ENCODE results near the gene YARS1. TPM values are rescaled to one million over a fixed set of nuclear protein-coding genes. Genes with fewer than 3 reads are reported as not detected.
A peak's percentile ranks its signal among the peaks of the same experiment; 100 is the strongest.

YARS1 gene
- total RNA-seq, 2 experiments from 2014 or later = 250 to 267 TPM

DNA sequence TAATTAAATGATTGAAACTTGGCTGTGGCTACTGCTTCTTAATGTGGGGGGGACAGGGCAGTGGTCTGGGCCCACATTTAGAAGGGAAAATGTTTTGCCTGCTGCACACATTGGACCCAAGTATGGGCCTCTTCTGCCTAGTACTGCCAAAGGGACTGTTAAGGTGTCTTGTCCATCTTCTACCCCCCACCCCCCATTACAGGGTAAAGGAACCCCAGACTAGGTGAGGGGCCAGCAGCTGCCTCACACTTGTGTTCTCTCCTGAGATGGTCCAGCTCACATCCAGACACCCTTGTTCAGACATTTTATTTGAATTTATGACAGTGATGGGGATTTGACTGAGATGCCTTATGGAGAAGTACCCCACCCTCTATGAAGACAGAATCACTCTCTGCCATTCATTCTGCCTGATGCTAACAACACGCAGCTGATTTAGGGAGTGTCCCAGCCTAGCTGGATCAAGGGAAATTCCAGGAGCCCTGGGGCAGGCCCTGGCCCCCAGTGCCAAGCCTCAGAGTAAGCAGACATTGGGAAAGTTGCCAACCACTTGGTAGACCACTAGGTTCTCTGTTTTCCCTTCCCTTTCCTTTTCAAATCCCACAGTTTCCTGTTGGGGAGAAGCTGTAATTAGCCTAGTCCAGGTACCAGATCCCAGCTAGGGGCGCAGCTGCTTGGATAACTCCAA is 42.1 kb downstream of the YARS1 start:
- Mint-ChIP-seq H3K4me1 (peaks cover 26% of the 10 kb centered on the region), H3K36me3 (peaks cover 20% of the 10 kb centered on the region), H3K4me3 (no peak overlapping the region), H3K27me3 (no peaks in the 10 kb centered on the region), H3K9me3 (no peaks in the 10 kb centered on the region), H3K27ac (no peak overlapping the region)
- no peak for DNase-seq

GRCh38 chr1:32774464-32774808 is 42.7 kb downstream of the YARS1 start:
- DNase-seq = no peak
- Mint-ChIP-seq H3K4me3 (no peak overlapping the region), H3K9me3 (no peaks in the 10 kb centered on the region), H3K4me1 (peaks cover 26% of the 10 kb centered on the region), H3K36me3 (peaks cover 20% of the 10 kb centered on the region), H3K27me3 (no peaks in the 10 kb centered on the region), H3K27ac (peak overlapping the region; percentile 47)

DNA sequence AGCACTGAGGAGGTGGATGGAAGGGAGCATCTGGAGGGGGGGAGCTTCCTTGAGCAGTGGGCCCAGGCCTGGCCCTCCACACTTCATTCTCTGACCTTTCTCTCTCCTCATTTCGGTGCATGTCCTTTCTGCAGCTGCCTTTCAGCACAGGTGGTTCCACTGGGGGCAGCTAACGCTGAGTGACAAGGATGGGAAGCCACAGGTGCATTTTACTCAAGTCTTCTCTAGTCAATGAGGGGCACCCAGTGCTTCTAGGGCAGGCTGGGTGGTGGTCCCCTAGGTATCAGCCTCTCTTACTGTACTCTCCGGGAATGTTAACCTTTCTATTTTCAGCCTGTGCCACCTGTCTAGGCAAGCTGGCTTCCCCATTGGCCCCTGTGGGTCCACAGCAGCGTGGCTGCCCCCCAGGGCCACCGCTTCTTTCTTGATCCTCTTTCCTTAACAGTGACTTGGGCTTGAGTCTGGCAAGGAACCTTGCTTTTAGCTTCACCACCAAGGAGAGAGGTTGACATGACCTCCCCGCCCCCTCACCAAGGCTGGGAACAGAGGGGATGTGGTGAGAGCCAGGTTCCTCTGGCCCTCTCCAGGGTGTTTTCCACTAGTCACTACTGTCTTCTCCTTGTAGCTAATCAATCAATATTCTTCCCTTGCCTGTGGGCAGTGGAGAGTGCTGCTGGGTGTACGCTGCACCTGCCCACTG is 43.2 kb downstream of the YARS1 start:
- Mint-ChIP-seq H3K36me3 (peaks cover 16% of the 10 kb centered on the region), H3K4me1 (peaks cover 26% of the 10 kb centered on the region), H3K27me3 (no peaks in the 10 kb centered on the region), H3K4me3 (peak overlapping the region; percentile 50), H3K27ac (peak overlapping the region; percentile 47), H3K9me3 (no peaks in the 10 kb centered on the region)
- no peak for DNase-seq

GRCh38 chr1:32773018-32773763 is 44.0 kb downstream of the YARS1 start:
- Mint-ChIP-seq H3K9me3 (no peaks in the 10 kb centered on the region), H3K4me1 (peaks cover 26% of the 10 kb centered on the region), H3K27me3 (no peaks in the 10 kb centered on the region), H3K27ac (peak overlapping the region; percentile 2), H3K4me3 (no peak overlapping the region), H3K36me3 (peaks cover 14% of the 10 kb centered on the region)
- peak; percentile 72 for DNase-seq

DNA sequence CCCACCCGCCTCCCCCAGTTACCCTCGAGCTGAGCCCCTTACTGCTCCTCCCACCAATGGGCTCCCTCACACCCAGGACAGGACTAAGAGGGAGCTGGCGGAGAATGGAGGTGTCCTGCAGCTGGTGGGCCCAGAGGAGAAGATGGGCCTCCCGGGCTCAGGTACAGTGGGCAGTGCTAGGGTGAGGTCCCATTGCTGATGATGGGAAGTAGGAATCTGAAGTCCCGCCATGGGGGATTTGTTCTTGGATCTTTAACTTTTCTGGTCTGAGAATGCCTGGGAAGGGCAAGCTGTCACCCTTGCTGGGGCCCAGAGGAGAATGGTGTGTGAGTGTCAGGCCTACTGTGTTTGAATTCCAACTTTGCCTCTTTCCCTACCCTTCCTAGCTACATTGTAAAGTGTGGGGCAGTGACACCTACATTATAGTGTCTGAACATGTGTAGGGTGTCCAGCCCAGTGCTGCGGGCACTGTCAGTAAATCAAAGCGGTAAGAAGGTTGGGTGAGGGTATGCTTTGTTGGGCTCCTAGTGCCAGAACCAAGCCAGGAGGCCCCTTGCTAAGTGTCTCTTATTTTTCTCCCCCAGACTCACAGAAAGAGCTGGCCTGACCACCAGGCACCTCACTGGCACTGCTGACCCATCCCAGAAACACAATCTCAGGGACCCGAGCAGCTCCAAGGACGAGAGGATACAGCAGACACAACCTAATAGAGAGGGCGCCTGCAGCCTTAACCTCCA is 44.7 kb downstream of the YARS1 start:
- H3K4me1 Mint-ChIP-seq = peaks cover 26% of the 10 kb centered on the region
- H3K36me3 Mint-ChIP-seq = peaks cover 14% of the 10 kb centered on the region
- peak overlapping the region; percentile 25 for H3K27ac Mint-ChIP-seq
- no peak for DNase-seq
- H3K4me3 Mint-ChIP-seq = no peak overlapping the region
- no peaks in the 10 kb centered on the region for H3K9me3 Mint-ChIP-seq
- no peaks in the 10 kb centered on the region for H3K27me3 Mint-ChIP-seq

DNA sequence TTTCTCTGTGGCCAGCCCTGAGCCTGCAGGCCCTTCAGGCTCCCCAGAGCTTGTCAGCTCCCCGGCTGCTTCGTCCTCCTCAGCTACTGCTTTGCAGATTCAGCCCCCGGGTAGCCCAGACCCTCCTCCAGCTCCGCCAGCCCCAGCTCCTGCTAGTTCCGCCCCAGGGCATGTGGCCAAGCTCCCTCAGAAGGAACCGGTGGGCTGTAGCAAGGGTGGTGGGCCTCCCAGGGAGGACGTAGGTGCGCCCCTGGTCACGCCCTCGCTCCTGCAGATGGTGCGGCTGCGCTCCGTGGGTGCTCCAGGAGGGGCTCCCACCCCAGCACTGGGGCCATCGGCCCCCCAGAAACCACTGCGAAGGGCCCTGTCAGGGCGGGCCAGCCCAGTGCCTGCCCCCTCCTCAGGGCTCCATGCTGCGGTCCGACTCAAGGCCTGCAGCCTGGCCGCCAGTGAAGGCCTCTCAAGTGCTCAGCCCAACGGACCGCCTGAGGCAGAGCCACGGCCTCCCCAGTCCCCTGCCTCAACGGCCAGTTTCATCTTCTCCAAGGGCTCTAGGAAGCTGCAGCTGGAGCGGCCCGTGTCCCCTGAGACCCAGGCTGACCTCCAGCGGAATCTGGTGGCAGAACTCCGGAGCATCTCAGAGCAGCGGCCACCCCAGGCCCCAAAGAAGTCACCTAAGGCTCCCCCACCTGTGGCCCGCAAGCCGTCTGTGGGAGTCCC is 45.4 kb downstream of the YARS1 start:
- Mint-ChIP-seq H3K4me1 (peaks cover 26% of the 10 kb centered on the region), H3K27ac (no peak overlapping the region), H3K36me3 (peaks cover 14% of the 10 kb centered on the region), H3K9me3 (no peaks in the 10 kb centered on the region), H3K27me3 (no peaks in the 10 kb centered on the region), H3K4me3 (no peak overlapping the region)
- DNase-seq = no peak

DNA sequence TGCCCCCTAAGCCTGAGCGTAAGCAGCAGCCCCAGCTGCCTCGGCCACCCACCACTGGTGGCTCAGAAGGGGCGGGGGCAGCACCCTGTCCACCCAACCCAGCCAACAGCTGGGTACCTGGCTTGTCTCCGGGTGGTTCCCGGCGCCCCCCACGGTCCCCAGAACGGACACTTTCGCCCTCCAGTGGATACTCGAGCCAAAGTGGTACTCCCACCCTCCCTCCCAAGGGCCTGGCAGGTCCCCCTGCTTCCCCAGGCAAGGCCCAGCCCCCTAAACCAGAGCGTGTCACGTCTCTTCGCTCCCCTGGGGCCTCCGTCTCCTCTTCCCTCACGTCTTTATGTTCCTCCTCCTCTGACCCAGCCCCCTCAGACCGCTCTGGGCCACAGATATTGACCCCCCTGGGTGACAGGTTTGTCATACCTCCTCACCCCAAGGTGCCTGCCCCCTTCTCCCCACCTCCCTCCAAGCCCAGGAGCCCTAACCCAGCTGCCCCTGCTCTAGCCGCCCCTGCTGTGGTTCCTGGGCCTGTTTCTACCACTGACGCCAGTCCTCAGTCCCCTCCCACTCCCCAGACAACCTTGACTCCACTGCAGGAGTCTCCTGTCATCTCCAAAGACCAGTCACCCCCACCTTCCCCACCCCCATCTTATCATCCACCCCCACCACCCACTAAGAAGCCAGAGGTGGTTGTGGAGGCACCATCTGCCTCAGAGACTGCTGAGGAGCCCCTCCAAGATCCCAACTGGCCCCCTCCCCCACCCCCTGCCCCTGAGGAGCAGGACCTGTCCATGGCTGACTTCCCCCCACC is 46.2 kb downstream of the YARS1 start:
- Mint-ChIP-seq H3K27ac (no peak overlapping the region), H3K27me3 (no peaks in the 10 kb centered on the region), H3K4me1 (peaks cover 20% of the 10 kb centered on the region), H3K4me3 (no peak overlapping the region), H3K36me3 (peaks cover 14% of the 10 kb centered on the region), H3K9me3 (no peaks in the 10 kb centered on the region)
- no peak for DNase-seq

- no peaks in the 10 kb centered on the region for H3K9me3 Mint-ChIP-seq
- peaks cover 10% of the 10 kb centered on the region for H3K36me3 Mint-ChIP-seq
- no peak overlapping the region for H3K4me3 Mint-ChIP-seq
- no peaks in the 10 kb centered on the region for H3K27me3 Mint-ChIP-seq
- peaks cover 14% of the 10 kb centered on the region for H3K4me1 Mint-ChIP-seq
- no peak for DNase-seq
- no peak overlapping the region for H3K27ac Mint-ChIP-seq
Measured at GRCh38 chr1:32770221-32770731, 46.9 kb downstream of the YARS1 start.

- Mint-ChIP-seq H3K36me3 (peaks cover 10% of the 10 kb centered on the region), H3K9me3 (no peaks in the 10 kb centered on the region), H3K27me3 (no peaks in the 10 kb centered on the region), H3K4me3 (no peak overlapping the region), H3K27ac (no peak overlapping the region), H3K4me1 (peaks cover 11% of the 10 kb centered on the region)
- no peak for DNase-seq
Measured at GRCh38 chr1:32769524-32770220, 47.5 kb downstream of the YARS1 start.

DNA sequence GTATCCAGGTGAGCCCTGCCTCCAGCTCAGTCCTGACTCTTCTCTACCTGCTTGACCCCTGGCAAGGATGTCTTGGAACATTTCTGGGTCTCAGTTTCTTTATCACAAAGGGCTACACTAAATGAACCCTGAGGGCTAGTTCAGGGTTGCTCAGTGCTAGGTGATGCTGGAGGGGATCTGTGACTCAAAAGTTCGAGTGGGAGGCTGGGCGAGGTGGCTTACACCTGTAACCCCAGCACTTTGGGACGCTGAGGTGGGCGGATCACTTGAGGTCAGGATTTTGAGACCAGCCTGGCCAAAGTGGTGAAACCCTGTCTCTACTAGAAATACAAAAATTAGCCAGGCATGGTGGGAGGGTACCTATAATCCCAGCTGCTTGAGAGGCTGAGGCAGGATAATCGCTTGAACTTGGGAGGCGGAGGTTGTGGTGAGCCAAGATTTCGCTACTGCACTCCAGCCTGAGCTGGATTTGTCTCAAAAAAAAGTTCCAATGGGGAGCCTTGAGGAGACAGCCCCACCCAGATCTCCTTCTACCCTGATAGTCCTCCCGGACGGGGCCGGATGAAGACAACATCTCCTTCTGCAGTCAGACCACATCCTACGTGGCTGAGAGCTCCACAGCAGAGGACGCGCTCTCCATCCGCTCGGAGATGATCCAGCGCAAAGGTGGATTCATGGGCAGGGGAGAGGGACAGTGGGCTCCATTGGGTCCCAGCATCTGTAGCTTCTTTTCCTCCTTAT is 48.9 kb downstream of the YARS1 start:
- Mint-ChIP-seq H3K27ac (no peak overlapping the region), H3K9me3 (no peaks in the 10 kb centered on the region), H3K36me3 (peaks cover 4% of the 10 kb centered on the region), H3K4me3 (no peak overlapping the region), H3K27me3 (no peaks in the 10 kb centered on the region), H3K4me1 (peaks cover 3% of the 10 kb centered on the region)
- DNase-seq = no peak

DNA sequence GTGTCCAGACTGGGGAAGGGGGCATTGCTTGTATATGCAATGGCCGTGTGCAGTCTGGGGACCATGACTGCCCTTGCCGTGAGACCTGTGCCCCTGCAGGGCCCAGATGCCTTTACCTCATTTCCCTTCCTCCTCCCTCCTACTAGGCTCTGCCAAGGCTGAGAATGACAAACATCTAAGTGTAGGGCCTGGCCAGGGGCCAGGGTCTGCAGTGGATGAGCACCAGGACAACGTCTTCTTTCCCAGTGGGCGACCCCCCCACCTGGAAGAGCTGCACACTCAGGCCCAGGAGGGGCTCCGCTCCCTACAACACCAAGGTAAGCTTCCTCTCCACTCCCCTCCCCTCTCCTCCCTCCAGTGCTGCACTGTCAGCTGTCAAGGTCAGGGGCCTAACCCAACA is 49.5 kb downstream of the YARS1 start:
- no peaks in the 10 kb centered on the region for H3K36me3 Mint-ChIP-seq
- no peak for DNase-seq
- H3K4me3 Mint-ChIP-seq = no peak overlapping the region
- no peaks in the 10 kb centered on the region for H3K27me3 Mint-ChIP-seq
- H3K4me1 Mint-ChIP-seq = no peaks in the 10 kb centered on the region
- no peaks in the 10 kb centered on the region for H3K9me3 Mint-ChIP-seq
- no peak overlapping the region for H3K27ac Mint-ChIP-seq

DNA sequence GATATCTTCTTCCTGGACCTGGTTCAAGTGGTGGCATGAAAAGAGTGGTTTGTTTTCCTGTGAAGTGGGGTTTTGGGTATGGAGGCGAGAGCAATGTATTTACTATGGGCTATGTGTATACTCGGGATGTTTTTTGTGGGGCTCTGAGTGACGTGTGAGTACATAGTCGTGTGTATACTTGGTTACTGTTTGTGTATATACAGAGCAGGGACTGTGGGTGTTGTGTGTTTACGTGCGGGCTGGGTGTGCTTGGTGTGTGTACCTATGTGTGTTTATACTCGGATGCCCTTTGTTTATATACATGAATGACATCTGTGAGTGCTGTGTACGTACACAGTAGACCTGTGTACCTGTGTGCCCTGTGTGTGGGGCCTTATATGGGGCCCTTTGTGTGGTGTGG is 50.0 kb downstream of the YARS1 start:
- no peak overlapping the region for H3K27ac Mint-ChIP-seq

More for the DNA sequence above, 50.0 kb downstream of the YARS1 start:
- H3K36me3 Mint-ChIP-seq = no peaks in the 10 kb centered on the region
- H3K4me3 Mint-ChIP-seq = no peak overlapping the region
- H3K4me1 Mint-ChIP-seq = peaks cover under 1% of the 10 kb centered on the region
- no peaks in the 10 kb centered on the region for H3K27me3 Mint-ChIP-seq
- no peak for DNase-seq
- no peaks in the 10 kb centered on the region for H3K9me3 Mint-ChIP-seq
